CD4-positive, alpha-beta T cell treated with Interferon gamma for 1 hour (primary cell): ENCODE data around the gene LPP.

Experiments
- DNase-seq: peaks from one replicate; pipeline ENCODE4 v3.0.0-alpha.2; 2020

LPP gene

DNA sequence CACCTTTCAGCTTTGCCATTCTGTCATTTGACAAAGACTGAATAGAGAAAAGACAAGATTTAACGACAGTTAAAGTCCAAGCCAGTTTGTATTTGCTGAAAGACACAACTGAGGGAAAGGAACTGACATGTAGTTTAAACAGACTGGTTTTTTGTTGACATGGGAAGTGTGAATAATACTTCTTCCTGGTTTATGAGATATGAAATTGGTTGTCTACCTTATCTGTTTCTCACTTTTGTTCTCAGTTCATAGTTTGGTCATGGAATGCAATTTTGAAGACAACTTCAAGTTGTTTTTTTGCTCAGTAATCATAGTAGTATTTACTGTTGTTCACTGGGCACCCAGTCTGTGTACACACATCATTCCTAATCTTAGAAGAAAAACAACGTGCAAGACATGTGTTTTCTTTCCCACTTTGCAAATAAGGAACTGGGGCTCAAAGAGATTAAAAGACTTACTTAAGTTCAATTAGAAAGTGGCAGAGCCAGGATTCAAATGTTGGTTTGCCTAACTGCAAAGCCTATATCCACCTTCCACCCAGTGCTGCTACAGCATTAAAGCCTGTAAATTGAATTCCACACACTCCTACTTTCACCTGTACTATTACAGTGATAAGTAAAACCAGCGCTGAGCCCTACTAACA lies 103.5 kb downstream of the LPP start:
- no peak for DNase-seq

DNA sequence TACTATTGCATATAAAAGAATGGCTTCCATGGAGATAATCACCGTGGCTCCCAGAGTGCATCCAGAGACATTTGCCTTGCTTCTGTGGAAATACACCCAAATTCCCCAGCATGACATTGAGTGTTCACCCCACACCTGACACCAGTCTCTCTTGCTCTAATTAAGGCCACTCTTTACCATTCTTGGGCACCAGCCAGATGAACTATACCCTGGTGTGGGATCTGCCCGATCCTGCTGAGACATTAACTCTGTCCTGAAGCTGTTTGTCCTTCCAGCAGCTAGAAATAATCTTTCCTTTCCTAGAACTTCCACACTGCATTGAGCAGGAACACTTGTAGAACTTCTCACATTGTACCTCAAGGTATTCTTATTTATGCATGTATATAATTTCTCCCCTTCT lies 105.2 kb downstream of the LPP start:
- no peak for DNase-seq

DNA sequence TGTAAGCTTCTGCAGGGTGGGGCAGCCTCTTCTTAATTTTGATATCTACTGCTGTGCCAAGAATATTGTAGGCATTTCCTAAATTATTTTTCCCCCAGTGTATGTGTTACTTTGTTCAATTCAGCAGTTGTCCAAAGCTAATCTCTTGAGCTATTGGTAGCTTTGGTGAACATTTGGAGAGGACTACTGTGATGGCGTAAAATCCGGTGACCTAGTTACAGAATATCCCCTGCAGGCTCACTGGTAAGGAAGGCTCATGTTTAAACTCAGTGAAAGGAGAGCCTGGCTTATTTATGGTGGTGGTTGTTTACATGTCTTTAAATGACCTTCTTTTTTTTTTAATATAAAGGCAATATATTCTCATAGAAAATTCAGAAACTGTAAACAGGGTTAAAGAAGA lies 105.6 kb downstream of the LPP start:
- DNase-seq = no peak

DNA sequence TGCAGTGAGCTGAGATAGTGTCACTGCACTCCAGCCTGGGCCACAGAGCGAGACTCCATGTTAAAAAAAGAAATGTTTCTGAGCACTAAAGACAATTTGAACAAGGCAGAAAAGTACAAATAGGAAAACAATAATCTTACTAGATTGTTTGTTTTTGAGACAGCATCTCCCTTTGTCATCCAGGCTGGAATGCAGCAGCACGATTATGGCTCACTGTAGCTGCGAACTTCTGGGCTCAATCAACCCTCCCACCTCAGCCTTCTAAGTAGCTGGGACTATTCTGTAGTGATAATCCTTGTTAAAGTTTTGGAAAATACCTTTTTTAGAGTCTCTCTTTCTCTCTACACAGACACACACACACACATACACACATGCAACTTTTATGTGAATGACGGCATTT lies 107.1 kb downstream of the LPP start:
- DNase-seq = no peak

DNA sequence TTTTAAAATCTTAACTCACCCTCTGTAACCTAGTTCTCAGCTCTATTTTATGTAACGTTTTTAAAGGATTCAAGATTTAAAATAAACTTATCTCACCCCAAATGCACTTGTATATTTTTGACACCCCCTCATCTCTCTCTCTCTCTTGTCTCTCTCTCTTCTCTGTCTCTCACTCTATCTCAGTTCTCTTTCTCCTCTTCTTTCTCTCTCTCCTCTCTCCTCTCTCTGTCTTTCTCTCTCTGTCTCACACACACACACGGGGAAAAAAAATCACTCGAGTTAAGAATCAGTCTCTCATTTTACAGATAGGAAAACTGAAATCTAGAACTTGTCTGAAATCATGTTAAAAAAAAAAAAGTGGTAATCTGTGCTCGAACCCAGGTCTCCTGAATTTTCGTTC lies 108.5 kb downstream of the LPP start:
- DNase-seq = no peak

DNA sequence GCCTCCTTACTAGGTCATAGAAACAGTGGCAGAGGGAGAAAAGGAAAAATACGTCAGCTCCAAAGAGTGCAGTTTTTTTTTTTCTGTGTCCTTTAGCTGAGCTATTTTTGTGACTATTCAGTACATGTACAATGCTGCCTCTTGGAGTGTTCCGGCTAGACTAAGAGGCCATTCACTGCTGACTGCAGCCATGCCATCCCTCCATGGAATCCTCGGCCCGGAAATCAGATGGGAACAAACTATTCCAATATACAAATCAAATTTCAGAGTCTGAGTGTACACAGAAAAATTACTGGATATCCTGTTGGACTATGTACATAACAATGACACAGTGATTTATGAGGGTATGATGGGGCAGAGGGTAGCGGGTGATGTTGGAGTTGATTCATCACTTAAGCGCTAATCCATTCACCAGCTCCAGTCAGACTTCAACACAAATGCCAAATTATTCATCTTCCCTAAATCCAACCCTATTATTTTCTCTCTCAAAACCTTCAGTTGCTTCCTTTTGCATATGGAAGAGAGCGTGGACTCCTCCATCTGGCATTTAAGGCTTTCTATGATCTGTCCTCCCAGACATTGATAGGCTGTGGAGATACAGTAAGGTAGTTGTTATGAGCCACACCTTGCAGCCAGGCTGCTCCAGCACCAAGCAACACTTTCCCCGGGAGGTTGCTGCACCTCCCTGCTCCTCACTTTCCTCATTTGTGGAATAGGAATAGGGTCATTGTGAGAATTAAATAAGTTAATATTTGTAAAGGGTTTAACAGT lies 109.1 kb downstream of the LPP start:
- DNase-seq = no peak

DNA sequence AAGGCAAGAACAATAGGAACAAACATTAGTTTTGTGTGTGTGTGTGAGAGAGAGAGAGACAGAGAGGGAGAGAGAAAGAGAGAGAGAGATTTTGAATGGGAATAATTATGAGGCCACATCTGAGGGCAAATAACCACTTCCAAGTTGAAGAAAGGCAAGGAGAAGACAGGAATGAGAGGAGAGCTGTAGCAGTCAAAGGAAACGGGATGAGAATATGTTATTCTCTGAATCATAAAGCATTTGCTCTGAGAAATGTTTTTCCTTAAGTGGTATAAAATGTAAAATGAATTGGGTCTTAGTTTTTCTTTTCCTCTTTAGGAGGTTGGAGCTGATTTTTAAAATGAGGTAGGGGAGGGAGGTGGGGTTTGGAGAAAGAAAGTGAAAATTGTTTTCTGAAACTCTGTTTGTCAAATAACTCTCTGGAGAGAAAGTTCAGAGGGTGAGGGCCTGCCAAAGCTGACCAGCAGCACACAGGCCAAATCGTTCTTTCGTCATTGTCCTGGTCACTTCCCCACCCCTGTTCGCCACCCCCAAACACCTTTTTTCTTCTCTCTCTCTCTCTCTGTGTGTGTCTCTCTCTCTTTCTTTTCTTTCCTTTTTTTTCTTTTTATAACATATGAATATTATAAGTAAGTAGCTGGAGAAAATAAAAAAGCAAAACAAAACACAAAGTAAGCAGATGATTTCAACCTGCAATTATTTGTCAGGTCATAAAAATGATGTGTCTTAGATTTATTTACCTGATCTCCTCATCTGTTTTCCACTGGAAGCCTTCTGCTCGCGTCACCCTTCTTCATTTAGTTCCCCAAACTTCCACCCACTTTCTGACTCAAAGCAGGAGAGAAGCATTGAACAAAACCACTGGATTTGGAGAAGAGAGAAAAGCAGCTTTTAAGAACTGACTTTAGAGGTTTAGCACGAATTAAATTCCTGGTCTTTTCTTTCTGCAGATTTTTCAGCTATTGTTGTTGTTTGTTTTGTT lies 110.6 kb downstream of the LPP start:
- DNase-seq = no peak

DNA sequence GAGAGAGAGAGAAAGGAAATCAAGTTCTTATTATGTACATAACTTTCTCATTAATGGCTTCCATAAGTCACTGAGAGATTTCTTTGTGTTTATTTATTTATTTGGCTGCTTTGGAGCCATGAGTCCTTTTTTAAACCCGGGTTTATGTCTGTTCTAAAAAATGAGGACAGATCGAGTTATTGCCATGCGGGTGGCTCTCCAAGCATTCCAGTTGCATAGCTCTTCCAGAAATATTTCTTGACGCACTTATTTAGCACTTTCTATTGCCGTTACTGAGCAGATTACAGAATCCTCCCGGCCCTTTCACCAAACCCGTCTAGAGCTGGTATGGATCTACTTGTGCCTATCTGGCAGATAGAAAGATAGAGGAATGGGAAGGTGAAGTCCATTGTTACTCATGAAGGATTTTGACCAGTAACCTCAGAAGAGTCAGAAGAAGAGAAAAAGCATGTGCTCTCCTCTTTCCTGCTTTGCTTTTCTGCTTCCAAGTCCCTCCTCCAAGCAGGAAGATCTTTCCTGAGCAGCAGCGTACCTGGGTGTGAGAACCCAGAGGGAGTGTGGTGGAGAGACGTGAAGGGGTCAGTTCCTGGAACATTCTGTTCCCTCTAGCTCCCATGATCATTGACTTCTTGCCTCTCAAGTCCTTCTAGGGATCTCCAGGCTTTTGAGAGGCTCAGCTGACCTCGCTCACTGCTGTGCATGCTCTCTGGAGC lies 112.8 kb downstream of the LPP start:
- DNase-seq = no peak

DNA sequence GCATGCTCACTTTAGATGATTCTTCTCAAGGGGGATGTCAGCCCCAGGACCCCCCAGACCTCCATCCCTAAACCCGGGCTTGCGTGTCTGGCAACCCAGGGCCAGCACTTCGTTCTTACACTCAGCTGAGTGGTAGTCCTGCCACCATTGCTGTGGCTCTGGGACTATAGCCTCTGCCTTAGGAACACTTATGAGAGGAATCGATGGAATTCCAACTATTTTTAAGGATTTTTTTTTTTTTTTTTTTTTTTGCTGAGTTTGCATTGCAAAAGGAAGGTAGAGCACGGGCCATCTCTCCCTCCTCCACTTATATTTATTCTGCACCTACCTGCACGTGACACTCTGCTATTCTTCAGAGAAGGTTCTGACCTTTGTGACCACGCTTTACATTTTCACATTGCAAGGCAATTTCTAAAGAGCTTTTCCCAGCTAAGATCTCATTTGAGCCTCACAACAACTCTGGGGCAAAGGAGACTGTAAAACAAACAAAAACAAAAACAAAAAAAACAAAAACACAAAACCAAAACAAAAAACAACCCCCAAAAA lies 113.9 kb downstream of the LPP start:
- no peak for DNase-seq

DNA sequence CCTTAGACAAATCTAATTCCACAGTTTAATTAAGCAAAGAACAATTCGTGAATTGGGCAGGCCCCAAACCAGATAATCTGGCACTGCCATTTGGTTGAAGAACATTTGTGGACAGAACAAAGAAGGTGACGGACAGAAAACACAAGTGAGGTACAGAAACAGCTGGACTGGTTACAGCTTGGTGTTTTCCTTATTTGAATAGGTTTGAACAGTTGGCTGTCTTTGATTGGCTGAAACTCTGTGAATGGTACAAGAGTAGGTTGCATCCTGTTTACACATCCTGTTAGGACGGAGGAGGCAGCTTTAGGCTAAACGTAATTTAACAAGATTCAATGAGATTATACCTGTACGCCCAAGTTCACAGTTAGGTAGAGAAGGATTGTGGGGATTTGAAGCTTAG lies 114.4 kb downstream of the LPP start:
- no peak for DNase-seq

DNA sequence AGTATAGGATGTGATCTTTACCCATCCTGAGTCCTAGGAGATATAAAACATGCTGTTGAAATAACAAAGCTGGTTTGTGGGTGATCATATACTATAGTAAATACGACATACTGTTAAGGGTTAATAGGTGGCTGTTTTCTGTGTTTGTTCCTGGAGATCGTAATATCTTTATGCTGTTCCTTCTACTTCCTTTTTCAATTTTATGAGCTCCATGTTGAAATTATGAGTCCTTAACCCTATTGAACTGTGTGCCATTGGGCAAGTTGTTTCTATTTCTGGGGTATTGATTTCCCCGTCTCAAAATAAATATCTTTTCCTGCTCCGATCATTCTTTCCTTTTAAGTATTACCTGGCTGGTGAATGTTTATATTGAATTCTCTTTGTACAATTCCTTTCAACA lies 115.1 kb downstream of the LPP start:
- DNase-seq = no peak

DNA sequence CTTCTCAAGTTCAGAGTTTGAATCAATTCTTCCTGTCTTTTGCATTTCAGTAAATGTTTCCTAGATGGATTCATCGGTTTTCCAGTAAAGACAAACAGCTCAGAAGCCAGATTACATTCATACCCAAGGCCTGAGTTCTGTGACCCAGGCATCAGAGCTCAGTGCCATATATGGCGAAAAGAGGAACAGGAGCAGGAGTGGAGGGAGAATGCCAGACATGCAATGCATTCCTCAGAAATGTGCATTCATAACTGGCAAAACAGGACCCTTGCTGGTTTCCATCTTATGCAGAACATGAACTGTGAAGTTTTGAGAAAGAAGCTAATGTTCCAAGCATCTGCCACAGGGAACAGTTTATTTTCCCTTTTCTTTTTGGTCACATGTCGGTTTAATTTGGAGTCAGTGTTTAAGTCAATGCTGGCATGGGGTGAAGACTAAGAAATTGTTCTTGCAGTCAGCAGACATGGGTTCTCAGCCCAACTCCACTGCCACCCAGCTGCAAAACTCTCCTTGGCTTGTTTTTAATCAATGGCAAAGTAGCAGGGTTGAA lies 116.5 kb downstream of the LPP start:
- DNase-seq = no peak

DNA sequence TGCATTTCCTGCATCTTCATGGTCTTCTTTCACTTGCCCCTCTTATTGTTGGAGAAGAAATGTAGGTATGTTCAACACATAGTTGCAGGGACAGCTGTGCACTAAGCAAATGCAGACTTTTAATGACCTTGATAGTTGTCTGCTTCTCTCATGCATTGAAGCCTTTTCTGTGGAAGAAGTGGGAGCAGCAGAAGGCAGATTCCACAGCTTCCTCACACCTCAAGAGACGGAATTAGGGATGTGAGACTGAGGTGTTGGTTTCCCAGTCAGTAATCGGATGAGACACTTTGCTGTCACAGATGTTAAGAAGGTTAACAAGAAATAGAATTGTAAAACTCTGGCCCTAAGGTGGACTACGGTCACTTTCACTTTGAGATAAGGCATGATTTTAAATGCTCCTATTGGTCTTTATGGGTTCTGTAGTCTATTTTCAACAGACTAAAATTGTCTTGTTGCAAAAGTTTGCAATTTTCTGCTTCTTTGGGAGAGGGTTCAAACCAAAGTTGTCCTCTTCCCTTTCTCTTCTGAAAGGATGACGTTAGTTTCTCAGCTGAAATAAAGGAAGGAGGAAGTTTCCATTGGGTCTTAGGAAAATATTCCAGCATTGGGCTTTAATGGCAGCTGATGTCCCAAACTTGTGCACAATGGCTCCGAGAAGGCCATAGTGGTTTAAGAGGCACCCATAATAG lies 117.4 kb downstream of the LPP start:
- no peak for DNase-seq

DNA sequence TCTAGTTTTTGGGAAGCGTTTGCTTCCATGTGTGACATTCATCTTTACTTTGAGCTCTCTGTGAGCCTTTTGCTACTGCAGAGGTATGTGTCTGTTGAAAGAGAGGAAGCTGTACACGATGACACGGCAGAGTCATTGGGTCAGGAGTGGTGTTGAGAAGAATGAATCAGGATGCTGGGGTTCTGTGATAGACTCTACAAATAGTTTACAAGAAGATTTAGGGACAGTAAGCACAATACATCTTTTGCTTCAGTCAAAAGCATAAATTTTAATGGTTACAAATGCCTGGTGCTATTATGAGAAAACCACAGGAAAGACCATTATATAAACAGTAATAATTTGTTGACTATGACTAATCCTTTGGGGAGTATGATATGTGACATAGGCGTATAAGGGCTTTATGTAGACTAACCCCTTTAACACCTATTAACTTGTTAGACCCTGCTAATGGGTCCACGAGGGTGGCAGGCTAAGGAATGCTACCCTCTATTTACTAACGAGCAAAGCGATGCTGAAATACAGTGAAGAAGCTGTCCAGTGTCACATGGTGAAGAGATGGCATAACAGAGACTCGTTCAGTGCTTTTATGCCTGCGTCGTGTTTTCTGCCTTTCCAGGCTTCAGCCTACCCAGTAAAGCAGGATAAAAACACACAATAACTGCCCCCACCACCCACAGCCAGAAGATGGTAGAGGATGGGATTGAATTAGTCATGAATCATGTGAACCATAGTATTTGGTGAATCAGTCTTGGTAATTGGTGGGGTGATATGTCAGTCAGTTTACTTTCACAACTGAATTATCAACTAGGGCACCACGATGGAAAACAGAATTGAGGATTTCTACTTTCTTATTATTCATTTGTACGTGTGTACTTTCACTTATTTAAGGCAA lies 118.8 kb downstream of the LPP start:
- no peak for DNase-seq

DNA sequence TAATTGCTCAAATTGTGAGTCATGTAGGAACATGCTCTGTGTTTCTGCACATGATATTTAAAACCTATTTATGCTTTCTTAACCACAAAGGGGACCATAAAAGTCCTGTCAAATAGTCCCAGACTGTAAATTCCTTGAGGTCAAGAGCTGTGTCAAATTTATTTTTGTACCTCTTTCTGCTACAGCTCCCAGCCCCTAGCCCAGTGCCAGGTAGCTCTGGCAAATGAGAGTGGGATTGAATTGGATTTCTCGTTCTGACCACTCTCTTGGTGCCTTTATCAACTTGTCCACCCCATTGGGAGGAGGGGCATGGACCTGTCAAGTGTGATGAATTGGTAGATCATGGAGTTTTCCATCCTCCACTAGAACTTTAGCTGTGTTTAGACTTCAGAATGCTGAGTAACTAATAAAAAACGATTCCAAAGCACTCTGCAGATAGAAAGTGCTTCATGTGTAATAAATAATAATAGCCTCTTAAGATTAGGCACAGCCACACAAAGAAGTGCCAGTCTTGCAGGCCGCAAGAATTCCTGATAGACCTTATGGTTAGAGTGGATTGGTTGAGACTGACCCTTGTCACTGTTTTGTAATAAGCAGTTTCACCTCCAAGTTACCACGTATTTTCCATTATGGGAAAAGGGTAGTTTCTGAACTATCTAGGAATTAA lies 120.4 kb downstream of the LPP start:
- no peak for DNase-seq

DNA sequence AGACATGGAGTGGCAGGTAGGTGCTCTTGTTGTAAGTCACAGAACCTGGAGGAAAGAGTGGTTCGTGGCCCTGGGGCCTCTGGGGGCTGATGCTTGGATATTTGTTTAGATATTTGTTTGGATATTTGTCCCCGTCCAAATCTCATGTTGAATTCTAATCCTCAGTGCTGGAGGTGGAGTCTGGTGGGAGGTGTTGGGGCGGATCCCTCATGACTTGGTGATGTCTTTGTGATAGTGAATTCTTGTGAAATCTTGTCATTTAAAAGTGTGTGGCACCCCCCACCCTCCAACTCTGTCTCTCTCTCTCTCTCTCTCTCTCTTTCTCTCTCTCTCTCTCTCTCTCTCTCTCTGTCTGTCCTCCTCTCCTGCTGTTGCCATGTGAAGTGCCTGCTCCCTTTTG lies 122.4 kb downstream of the LPP start:
- DNase-seq = no peak

DNA sequence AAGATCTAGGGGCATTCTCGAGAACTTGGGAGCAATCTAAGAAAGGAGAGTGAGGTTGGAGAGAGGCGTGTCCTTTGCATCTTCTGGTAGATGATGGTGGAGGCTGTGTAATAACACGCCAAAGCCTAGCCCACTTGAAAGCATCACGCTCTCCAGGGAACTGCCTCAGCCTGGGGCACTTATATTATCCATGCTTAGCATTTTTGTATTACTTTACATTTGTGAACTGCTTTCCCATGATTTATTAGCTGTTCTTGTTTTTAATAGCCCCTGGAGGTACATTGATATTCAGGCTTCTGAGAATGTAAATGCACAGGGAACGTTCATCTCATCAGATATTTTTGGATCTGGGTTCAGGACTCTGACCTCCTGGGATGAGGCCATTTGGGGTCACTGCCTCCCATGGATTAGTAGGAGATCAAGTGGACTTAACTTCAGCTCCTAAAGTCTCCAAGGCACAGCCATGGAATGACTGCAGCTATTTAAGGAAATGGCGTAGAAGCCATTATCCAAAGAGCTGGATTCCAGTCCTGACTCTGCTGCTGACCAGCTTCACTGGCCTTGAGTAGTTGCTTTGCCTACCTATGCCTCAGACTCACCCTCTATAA lies 124.9 kb downstream of the LPP start:
- no peak for DNase-seq

DNA sequence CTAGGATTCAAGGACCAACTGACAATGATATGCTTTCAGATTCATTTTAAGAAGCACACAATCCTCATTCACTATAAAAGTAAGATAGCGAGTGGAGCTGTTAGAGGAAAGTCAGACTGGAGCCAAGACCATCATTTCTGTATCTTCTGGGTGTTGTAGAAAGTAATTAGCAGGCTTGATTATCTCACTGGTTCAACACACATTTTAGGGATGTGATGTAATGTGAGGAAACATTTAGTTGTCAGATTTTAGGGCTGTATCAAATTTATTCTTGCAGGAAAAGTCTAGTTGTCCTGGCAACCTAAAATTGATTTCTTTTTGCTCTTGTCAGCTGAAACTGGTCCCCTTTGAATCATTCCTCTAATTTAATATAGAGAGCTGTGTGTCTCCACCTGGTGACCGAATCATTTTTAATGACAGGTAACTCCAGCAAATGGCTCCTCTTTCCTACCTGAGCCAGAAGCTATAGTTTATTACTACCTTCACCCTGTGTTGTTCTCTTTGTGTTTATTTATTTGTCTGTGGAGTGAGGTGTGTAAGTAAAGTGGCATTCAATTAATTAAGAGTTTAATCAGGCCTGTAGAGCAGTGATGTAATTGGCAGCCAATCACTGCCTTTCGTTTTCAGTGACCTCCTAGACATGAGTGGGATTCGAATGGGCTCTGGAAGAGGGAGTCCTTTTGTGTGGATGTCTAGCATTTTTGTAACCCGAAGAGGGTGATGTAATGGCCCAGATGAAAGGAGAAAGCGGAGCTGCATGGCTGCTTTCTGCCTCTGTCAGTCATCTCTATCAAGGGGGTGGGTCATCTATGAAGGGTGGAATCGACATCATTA lies 125.8 kb downstream of the LPP start:
- no peak for DNase-seq

DNA sequence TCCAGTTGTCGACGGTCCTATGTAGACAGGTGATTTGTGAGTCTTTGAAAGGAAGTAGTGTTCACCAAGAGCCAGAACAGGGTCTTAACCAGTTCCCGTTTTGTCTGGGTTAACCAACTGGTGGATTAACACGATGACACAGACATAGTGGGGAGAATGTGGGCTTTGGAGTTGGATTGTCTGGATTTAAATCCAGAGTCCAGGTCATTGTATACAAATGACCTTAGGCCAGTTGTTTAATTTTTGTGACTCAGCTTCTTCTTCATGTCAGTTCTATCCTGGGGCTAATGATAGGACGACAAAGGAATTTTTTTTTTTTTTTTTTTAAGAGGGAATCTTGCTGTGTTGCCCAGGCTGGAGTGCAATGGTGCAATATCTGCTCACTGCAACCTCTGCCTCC lies 126.7 kb downstream of the LPP start:
- no peak for DNase-seq
